Subcutaneous abdominal adipose tissue (tissue), 5 donors: ENCODE results near the gene KIF2C.
"Not testable (repeated sequence)": the region's sequence is repeated elsewhere in the genome, so short reads cannot be mapped to it uniquely, and the experiment has no call there.

ENCODE experiments used
- H3K27ac ChIP-seq: one replicate; pipeline ENCODE4 v1.7.0; 2013; ENCODE audit warnings: low read depth, mild to moderate bottlenecking, inconsistent platforms, low read length, moderate library complexity
- H3K27me3 ChIP-seq, 5 donors: one replicate each; pipeline ENCODE4 v1.7.0; 2013; ENCODE audit warnings: low read length in 5 of 5, inconsistent platforms in 1 of 5; ENCODE audit not compliant: control insufficient read depth in 5 of 5, insufficient read depth in 4 of 5
- H3K36me3 ChIP-seq, 5 donors: one replicate each; pipeline ENCODE4 v1.7.0; 2013; ENCODE audit warnings: low read length in 5 of 5; ENCODE audit not compliant: control insufficient read depth in 5 of 5, insufficient read depth in 5 of 5
- H3K4me1 ChIP-seq, 5 donors: one replicate each; pipeline ENCODE4 v1.7.0; 2013; ENCODE audit warnings: low read length in 5 of 5, mild to moderate bottlenecking in 3 of 5, moderate library complexity in 1 of 5; ENCODE audit not compliant: control insufficient read depth in 5 of 5, insufficient read depth in 5 of 5
- H3K4me3 ChIP-seq, 5 donors: one replicate each; pipeline ENCODE4 v1.7.0; 2013; ENCODE audit warnings: low read length in 5 of 5, low read depth in 1 of 5
- H3K9ac ChIP-seq, 5 donors: one replicate each; pipeline ENCODE4 v1.7.0; 2013; ENCODE audit warnings: low read length in 5 of 5, mild to moderate bottlenecking in 4 of 5, moderate library complexity in 3 of 5
- H3K9me3 ChIP-seq, 5 donors: one replicate each; pipeline ENCODE4 v1.7.0; 2013; ENCODE audit warnings: low read length in 5 of 5; ENCODE audit not compliant: control insufficient read depth in 5 of 5
- donor health status: healthy.
- donor health status: healthy.
- donor health status: healthy.
- donor health status: healthy.
- donor health status: healthy.

Gene KIF2C

DNA sequence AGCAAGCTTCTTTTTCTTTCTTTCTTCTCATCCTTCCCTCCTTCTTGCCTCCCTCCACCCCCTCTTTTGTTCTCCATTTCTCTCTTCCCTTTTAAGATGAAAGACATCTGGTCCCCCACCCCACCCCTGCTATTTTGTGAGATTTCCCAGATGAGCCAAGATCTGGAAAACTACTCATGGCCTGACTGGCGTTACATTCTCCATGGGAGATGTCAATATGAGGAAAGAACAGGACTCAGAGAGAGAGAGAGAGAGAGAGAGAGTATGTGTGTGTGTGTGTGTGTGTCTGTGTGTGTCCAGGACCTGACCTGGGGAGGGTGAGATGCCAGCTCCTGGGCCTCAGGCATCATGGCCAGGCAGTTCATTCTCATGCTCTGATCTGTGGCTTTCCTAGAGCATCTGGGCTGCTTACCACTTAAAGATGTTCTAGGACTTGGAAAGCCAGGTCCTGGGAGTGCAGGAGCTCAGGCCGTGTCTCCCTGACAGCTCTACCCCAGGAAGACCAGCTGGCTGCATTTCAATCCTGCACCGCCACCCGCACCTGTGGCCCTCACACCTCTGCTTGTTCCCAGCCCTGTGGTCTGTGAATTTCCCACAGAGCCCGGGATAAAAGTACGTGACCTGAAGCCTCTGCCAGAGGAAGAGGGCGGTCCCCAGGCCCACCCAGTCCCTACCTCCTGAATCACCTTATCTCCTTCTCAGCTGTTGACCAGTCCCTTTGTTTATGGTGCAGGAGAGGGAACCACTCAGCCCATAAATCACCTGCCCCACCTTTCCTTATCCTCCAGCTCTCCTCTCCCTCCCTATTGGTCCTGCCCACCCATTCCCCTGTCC, 51.5 kb downstream of the KIF2C start:
- no peak overlapping the region for H3K27ac ChIP-seq
- no peak overlapping the region for H3K9ac ChIP-seq
- no peak overlapping the region for H3K4me3 ChIP-seq
- no peaks in the 10 kb centered on the region for H3K36me3 ChIP-seq
- H3K9me3 ChIP-seq = no peaks in the 10 kb centered on the region
- no peaks in the 10 kb centered on the region for H3K27me3 ChIP-seq
- H3K4me1 ChIP-seq = peaks cover 0 to 6% (median 5%) of the 10 kb centered on the region in 5 donors

DNA sequence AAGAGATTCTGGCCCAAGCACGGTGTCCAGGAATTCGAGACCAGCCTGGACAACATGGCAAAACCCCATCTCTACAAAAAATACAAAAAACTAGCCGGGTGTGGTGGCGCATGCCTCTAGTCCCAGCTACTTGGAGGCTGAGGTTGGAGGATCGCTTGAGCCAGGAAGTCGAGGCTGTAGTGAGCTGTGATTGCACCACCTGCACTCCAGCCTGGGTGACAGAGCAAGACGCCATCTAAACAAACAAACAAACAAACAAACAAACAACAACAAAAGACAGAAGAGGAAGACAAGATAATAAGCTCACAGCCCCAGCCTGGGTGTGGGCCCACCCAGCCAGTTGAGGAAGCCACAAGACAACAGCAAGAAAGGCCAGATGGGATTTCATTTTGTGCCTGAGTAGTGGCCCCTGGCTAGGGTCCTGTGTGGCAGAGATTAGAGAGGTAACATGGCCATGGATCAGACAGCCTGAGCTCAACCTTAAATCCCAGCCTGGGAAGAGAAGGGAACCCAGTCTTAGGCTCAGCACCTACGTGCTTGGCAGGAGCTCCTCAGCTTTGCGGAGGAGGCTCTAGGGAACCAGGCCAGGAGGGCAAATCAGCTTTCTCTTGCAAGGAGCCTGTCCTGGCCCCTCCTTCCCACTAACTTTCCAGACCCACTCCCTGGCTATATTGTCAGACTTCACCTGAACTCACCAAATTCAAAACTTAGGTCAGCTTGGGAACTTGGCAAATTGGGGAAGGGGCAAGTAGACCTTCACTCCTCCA, 53.3 kb downstream of the KIF2C start:
- Histone ChIP-seq H3K27me3 (no peaks in the 10 kb centered on the region), H3K4me3 (no peak overlapping the region), H3K4me1 (no peaks in the 10 kb centered on the region), H3K27ac (no peak overlapping the region), H3K36me3 (no peaks in the 10 kb centered on the region), H3K9me3 (no peaks in the 10 kb centered on the region), H3K9ac (no peak overlapping the region)

DNA sequence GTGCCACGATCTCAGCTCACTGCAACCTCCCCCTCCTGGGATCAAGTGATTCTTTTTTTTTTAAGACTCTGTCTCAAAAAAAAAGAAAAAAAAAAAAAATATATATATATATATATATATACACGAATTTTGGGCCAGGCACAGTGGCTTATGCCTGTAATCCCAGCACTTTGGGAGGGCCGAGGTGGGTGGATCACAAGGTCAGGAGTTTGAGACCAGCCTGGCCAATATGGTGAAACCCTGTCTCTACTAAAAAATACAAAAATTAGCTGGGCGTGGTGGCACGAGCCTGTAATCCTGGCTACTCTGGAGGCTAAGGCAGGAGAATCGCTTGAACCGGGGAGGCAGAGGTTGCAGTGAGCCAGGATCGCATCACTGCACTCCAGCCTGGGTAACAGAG, 58.2 kb downstream of the KIF2C start:
- H3K4me1 ChIP-seq = peaks cover 0 to 24% (median 21%) of the 10 kb centered on the region in 5 donors
- H3K9me3 ChIP-seq, H3K27me3 ChIP-seq, H3K9ac ChIP-seq, H3K4me3 ChIP-seq, H3K27ac ChIP-seq: not testable (repeated sequence)
- peaks cover 0 to 10% (median 5%) of the 10 kb centered on the region in 5 donors for H3K36me3 ChIP-seq

DNA sequence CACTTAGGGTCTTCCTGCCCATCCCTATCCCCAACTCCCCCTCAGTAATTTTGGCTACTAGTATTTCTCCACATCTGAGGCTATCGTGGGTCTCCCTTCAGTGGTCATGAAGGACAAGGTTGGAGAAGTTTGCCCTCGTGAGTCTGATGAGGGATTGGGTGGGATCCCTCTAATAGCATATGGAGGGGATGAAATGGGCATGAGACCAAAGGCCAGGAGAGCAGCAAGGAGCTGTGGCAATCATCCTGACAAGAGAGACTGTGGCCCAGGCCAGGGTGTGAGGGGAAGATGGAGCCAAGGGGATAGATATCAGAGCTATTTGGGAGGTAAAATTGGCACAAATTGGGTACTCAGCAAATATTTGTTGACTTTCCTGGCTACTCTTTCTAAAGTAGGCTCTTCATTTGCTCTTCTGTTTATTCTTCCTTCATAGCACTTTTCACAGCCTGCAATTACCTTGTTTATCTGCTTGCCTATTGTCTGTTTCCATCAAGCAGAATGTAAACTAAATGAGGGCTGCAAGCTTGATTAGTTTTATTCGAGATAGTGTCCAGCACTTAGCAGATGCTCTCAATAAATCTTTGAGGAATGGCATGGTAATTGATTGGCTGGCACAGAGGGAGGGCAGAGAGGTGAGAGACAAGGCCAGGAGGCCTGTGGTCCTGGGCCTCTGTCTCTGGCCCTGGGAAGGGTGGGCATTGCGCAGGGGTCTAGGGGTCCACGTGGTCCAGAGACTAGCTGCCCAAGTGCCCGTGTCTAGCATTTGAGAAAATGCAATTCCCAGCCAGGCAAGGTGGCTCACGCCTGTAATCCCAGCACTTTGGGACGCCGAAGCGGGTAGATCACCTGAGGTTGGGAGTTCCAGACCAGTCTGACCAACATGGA, 59.1 kb downstream of the KIF2C start:
- Histone ChIP-seq H3K9ac (no peak overlapping the region), H3K9me3 (no peaks in the 10 kb centered on the region), H3K27ac (peak overlapping the region; percentile 79), H3K27me3 (peaks cover 0 to 3% (median 0%) of the 10 kb centered on the region in 5 donors), H3K36me3 (peaks cover 0 to 19% (median 13%) of the 10 kb centered on the region in 5 donors), H3K4me1 (peaks cover 0 to 33% (median 27%) of the 10 kb centered on the region in 5 donors), H3K4me3 (no peak overlapping the region)

DNA sequence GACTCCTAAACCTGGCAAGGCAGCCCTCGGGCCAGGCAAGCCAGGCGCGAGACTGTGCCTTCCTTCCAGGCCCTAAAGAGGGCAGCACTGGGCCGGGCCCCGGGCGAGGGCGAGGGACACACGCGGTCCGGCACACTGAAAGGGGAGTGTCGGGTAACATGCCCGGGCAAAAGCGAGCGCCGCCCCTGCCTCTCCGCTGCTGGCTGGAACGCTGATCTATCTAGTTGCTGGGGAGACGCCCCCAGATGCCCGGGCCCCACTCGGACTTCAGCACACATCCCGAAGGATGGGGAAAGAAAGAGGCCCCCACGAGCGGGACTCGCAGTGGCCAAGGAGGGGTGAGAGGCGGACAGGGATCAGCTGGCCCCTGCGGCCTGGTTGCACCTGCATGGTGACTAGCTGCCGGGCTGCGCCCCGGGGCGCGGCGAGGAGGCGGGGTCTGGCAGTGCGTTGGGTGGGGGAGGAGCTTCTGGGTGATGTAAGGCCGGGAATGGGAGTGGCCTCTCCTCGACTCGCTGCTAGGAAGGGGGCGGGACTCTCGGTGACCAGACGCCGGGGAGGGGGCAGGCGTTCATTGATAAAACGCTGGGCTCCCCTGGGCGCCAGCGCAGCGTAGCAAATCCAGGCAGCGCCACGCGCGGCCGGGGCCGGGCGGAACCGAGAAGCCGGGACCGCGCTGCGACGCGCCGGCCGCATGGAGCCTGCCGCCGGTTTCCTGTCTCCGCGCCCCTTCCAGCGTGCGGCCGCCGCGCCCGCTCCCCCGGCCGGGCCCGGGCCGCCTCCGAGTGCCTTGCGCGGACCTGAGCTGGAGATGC, 60.3 kb downstream of the KIF2C start, which contains the start of gene PLK3:
Gene PLK3, plus strand, starts transcription at position 608 of the 815 bp plus-strand sequence. Its CDS starts 87 bp downstream, at position 695.
- no peaks in the 10 kb centered on the region for H3K9me3 ChIP-seq
- peak within 1 kb of the TSS; percentile 48 to 89 (median 79) for H3K9ac ChIP-seq
- peak within 1 kb of the TSS; percentile 74 to 92 (median 83) for H3K4me3 ChIP-seq
- peaks cover 0 to 29% (median 23%) of the 10 kb centered on the region in 5 donors for H3K36me3 ChIP-seq
- peaks cover 0 to 3% (median 0%) of the 10 kb centered on the region in 5 donors for H3K27me3 ChIP-seq
- H3K27ac ChIP-seq = peak within 1 kb of the TSS; percentile 79
- peaks cover 0 to 37% (median 30%) of the 10 kb centered on the region in 5 donors for H3K4me1 ChIP-seq

DNA sequence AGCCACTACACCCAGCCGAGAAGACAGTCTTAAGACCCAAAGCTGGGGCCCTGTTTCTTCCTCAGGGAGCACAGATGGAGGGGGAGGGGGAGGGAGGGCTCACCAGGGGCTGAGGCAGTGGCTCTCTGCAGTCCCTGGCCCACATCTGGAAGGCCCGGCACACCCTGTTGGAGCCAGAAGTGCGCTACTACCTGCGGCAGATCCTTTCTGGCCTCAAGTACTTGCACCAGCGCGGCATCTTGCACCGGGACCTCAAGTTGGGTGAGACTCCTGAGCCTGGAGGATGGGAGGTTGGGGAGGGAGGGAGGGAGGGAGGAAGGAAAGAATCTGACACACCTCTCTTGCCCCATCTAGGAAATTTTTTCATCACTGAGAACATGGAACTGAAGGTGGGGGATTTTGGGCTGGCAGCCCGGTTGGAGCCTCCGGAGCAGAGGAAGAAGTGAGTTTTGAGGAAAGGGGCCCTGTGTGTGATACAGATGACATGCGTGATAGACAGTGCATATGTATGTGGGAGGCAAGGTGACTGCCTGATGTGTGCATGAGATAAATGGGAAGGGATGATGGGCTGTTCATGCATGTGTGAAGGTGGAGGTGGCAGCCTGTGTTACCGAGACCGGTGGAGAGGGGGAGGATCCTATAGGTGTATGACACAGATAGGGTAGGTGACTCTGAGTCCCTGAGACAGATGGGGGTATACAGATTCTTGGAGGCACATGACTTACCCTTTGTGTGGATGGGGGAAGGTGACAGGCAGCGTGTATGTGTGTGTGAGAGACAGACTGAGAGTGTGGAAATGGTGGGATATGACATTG, 62.1 kb downstream of the KIF2C start:
- H3K4me3 ChIP-seq = peak overlapping the region; percentile 74 to 92 (median 83)
- H3K4me1 ChIP-seq = peaks cover 2 to 54% (median 38%) of the 10 kb centered on the region in 5 donors
- H3K9me3 ChIP-seq = no peaks in the 10 kb centered on the region
- H3K27me3 ChIP-seq = peaks cover 0 to 3% (median 0%) of the 10 kb centered on the region in 5 donors
- H3K9ac ChIP-seq = peak overlapping the region; percentile 5 to 43 (median 23)
- H3K27ac ChIP-seq = peak overlapping the region; percentile 47
- peaks cover 0 to 44% (median 39%) of the 10 kb centered on the region in 5 donors for H3K36me3 ChIP-seq

DNA sequence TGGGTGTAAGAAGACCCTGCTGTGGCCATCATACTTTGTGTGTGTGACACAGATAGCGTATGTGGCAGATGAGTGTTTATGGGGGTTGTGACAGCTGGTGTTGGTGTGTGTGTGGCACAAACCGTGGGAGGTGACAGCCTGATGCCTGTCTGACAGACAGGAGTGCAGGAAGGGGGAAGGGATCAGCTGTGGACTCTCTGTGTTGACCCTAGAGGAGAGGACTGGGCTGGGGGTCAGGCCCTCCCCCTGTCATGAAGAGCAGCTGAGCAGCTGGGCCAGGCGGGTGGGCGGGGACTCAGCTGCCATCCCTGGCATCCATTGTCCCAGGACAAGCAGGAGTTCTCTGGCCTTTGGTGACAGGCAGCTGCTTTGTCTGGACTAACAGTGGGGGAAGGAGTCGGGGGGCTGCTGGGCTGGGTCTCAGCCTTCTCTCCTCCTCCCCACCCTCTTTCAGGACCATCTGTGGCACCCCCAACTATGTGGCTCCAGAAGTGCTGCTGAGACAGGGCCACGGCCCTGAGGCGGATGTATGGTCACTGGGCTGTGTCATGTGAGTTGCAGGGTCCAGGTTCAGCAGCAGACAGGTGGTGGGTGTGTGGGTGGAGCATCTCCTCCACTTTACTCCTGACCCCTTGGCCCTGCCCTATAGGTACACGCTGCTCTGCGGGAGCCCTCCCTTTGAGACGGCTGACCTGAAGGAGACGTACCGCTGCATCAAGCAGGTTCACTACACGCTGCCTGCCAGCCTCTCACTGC, 62.8 kb downstream of the KIF2C start:
- H3K4me1 ChIP-seq = peaks cover 10 to 62% (median 44%) of the 10 kb centered on the region in 5 donors
- peak overlapping the region in 3 of 5 donors; percentile 23 to 43 (median 29) for H3K9ac ChIP-seq
- H3K27ac ChIP-seq = peak overlapping the region; percentile 47
- peaks cover 0 to 45% (median 40%) of the 10 kb centered on the region in 5 donors for H3K36me3 ChIP-seq
- H3K27me3 ChIP-seq = peaks cover 0 to 3% (median 0%) of the 10 kb centered on the region in 5 donors
- no peaks in the 10 kb centered on the region for H3K9me3 ChIP-seq
- H3K4me3 ChIP-seq = peak overlapping the region; percentile 74 to 92 (median 83)

DNA sequence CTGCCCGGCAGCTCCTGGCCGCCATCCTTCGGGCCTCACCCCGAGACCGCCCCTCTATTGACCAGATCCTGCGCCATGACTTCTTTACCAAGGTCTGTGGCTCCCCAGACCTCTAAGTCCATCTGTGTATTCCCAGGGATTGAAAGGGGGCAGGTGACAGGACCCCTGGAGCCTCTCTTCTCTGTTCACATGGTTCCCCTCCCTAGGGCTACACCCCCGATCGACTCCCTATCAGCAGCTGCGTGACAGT, 63.4 kb downstream of the KIF2C start:
- Histone ChIP-seq H3K9ac (peak overlapping the region in 1 of 5 donors; percentile 54), H3K4me3 (peak overlapping the region in 4 of 5 donors; percentile 6 to 92 (median 82)), H3K27ac (peak overlapping the region; percentile 47), H3K36me3 (peaks cover 0 to 45% (median 40%) of the 10 kb centered on the region in 5 donors), H3K27me3 (peaks cover 0 to 3% (median 0%) of the 10 kb centered on the region in 5 donors), H3K4me1 (peaks cover 14 to 67% (median 48%) of the 10 kb centered on the region in 5 donors), H3K9me3 (no peaks in the 10 kb centered on the region)
